Measurements from ENCODE around the gene PRR33. TPM values are rescaled to one million over a fixed set of nuclear protein-coding genes. Genes with fewer than 3 reads are reported as not detected.
A peak's percentile ranks its signal among the peaks of the same experiment; 100 is the strongest.

PRR33 gene
- total and polyA plus RNA-seq, 9 of the 15 experiments (the other 6 are each of a cell fraction or from before 2014, with no cell fraction given), result not detected

DNA sequence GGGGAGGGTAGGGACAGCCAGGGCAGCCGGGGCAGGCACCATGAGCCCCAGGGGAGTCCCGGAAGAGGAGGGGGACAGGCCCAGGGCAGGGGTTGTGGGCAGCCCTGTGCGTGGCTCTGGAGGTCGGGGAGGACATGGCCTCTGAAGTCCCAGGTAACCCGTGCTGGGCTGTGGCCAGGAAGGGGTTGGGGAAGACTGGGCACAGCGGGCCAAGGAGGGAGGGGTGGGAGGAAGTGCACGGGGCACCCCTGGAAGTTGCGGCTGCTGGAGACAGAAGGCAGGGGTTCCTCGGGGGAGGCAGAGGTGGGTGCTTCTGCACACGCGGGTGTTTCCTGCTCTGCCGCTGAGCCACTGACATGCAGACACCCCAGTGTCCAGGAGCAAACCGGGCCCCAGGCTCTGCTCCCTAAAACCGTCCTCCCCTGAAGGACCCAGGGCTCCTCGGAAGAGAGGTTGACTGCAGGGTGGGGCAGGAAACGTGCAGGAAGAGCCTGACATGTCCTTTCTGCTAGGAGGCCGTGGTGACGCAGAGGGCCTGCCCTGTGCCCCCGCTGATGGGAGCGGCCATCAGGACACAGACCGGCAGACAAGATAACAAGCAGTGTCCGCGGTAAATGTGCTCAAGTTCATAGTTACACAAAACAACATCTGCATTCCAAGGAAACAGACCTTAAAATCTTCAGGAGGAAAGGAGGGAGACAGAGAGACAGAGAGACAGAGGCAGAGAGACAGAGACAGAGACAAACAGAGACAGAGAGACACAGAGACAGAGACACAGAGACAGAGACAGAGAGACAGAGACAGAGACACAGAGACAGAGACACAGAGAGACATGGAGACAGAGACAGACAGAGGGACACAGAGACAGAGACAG lies 47.2 kb downstream of the PRR33 start (continued):
- TF ChIP-seq, protein P1, sequence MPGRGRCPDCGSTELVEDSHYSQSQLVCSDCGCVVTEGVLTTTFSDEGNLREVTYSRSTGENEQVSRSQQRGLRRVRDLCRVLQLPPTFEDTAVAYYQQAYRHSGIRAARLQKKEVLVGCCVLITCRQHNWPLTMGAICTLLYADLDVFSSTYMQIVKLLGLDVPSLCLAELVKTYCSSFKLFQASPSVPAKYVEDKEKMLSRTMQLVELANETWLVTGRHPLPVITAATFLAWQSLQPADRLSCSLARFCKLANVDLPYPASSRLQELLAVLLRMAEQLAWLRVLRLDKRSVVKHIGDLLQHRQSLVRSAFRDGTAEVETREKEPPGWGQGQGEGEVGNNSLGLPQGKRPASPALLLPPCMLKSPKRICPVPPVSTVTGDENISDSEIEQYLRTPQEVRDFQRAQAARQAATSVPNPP (IDR thresholded peaks at IDR 0.05; ENCODE audit: borderline replicate concordance, insufficient read depth, insufficient read length), result no peak
- TF ChIP-seq SMAD4 (CRISPR knock-in tag; conservative IDR thresholded peaks at IDR 0.05), result peak; percentile 83
- TF ChIP-seq NUFIP1 (IDR thresholded peaks at IDR 0.05; ENCODE audit: partially characterized antibody), result no peak
- TF ChIP-seq NONO (IDR thresholded peaks at IDR 0.05; ENCODE audit: low read depth in 2 of 2, low read length in 1 of 2), result 0 out of 4 replicates have a peak, but pooled peaks of 1 of the 2 experiments have one; percentile 12
- no peak for TF ChIP-seq ETS2 (tag; IDR thresholded peaks at IDR 0.05; ENCODE audit: borderline replicate concordance, poor library complexity, severe bottlenecking)
- no peak for TF ChIP-seq BACH1 (tag; IDR thresholded peaks at IDR 0.05)
- TF ChIP-seq CHD1 (IDR thresholded peaks at IDR 0.05; ENCODE audit: low read length), result no peak
- TF ChIP-seq FIP1L1 (IDR thresholded peaks at IDR 0.05; ENCODE audit: low read depth, low read length, poor library complexity, severe bottlenecking), result no peak
- TF ChIP-seq REST (IDR thresholded peaks at IDR 0.05; ENCODE audit: borderline replicate concordance), result no peak
- no peak for TF ChIP-seq REST (CRISPR knock-in tag; IDR thresholded peaks at IDR 0.05; ENCODE audit: low read depth)
- peak; percentile 46 for TF ChIP-seq BRD9 (IDR thresholded peaks at IDR 0.05; ENCODE audit: low read depth, partially characterized antibody)
- no peak for TF ChIP-seq SPI1 (IDR thresholded peaks at IDR 0.05; ENCODE audit: borderline replicate concordance, low read depth, low read length)
- no peak for TF ChIP-seq NCOA2 (IDR thresholded peaks at IDR 0.05; ENCODE audit: partially characterized antibody in 2 of 2)
- TF ChIP-seq ZFPM2 (CRISPR knock-in tag; IDR thresholded peaks at IDR 0.05), result no peak
- no peak for TF ChIP-seq USF2 (CRISPR knock-in tag; IDR thresholded peaks at IDR 0.05)
- TF ChIP-seq MTA2 (IDR thresholded peaks at IDR 0.05; ENCODE audit: low read depth), result peak; percentile 57
- no peak for TF ChIP-seq PHTF2 (CRISPR knock-in tag; IDR thresholded peaks at IDR 0.05)
- no peak for TF ChIP-seq EP400 (IDR thresholded peaks at IDR 0.05)

All from K562 (cell line).